Stimulated activated CD8-positive, alpha-beta memory T cell treated with anti-CD3 and anti-CD28 coated beads, Interleukin-15, amount 100 ng/mL, for 48 hours (primary cell): ENCODE results near the gene SPATA7.

Experiments
- DNase-seq, 2 donors: peaks; one replicate each; pipeline ENCODE4 v3.0.0-alpha.2; 2020; ENCODE audit warnings: low read depth in 2 of 2

Gene SPATA7

DNA sequence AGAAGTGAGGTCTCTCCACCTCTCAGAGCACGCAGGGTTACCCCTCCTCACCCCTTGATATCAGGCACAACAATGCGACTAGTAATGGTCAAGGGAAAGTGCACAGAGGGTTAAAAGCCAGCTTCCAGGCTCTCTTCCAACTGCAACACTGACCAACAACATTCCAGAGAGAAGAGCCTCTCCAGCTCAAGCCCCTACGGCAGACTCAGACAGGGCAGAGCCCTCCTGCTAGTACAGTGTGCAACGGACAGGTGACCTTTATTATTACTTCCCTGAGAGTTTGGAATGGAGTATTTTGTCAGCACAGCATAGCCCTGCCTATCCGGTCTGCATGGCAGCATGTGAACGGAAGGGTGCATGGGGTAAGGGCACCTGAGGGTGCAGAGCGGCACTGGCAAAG, 96.3 kb downstream of the SPATA7 start:
- no peak for DNase-seq

DNA sequence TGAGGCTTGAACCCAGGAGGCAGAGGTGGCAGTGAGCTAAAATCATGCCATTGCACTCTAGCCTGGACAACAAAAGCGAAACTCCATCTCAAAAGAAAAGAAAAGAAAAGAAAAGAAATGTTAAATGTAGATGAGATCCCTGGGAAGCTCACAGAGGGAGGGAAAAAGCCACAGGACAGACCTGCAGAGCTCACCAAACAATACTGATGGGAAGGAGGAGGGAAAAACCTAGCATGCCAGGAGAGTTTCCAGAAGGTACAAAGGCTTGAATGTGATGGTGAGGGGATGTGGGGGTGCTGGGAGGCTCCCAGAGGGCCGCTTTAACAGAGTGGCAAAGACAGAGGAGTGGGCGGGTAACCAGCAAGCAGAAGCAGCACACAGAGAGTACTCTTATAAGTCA, 97.1 kb downstream of the SPATA7 start:
- no peak for DNase-seq
